Epithelial cell of esophagus (primary cell): ENCODE results near the gene AKAP9.
"Not testable (repeated sequence)": the region's sequence is repeated elsewhere in the genome, so short reads cannot be mapped to it uniquely, and the experiment has no call there.

ENCODE experiments used
- DNase-seq: peaks from one replicate; pipeline ENCODE4 v3.0.0; 2010; ENCODE audit warnings: low read depth
- H3K4me3 ChIP-seq: 2 replicates; pipeline ENCODE4 v1.5.1; 2011; ENCODE audit warnings: mild to moderate bottlenecking, low read length, control low read depth
- TF ChIP-seq, protein P1 (sequence below): IDR thresholded peaks from 2 replicates; pipeline ENCODE4 v1.5.1; 2011; ENCODE audit warnings: low read depth, mild to moderate bottlenecking, low read length, control low read depth, inconsistent platforms; ENCODE audit not compliant: insufficient read depth; ENCODE audit errors: missing control alignments

The AKAP9 gene

DNA sequence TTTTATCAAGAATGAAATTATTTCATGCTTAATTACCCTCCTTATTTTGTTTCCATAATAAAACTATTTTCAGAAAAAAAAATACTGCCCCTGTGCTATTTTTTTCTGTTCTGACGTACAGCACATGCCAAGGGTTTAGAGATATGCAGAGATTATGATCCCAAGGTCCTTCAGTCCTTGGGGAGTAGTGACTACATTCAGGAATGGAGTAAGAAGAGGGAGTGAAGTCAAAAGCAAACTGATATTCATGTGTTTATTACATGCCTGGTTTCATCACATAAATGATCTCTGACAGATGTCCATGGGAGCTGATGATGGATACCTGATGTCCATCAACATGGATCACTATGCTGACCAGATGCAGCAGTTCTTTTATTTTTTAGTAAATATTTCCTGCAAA is 17.2 kb downstream of the AKAP9 start:
- TF ChIP-seq, protein P1, sequence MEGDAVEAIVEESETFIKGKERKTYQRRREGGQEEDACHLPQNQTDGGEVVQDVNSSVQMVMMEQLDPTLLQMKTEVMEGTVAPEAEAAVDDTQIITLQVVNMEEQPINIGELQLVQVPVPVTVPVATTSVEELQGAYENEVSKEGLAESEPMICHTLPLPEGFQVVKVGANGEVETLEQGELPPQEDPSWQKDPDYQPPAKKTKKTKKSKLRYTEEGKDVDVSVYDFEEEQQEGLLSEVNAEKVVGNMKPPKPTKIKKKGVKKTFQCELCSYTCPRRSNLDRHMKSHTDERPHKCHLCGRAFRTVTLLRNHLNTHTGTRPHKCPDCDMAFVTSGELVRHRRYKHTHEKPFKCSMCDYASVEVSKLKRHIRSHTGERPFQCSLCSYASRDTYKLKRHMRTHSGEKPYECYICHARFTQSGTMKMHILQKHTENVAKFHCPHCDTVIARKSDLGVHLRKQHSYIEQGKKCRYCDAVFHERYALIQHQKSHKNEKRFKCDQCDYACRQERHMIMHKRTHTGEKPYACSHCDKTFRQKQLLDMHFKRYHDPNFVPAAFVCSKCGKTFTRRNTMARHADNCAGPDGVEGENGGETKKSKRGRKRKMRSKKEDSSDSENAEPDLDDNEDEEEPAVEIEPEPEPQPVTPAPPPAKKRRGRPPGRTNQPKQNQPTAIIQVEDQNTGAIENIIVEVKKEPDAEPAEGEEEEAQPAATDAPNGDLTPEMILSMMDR: no peak
- no peak overlapping the region for H3K4me3 ChIP-seq
- DNase-seq: no peak

DNA sequence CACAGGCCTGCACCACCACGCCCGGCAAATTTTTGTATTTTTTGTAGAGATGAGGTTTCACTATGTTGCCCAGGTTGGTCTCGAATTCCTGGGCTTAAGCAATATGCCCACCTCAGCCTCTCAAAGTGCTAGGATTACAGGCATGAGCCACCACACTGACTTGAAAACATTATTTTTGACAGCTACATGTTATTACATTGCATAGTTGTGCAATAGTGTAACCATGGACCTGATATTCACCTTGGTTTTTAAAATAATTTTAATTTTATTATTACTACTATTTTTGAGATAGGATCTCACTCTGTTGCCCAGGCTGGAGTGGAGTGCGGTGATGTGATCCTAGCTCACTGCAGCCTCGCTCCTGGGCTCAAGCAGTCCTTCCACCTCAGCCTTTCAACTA is 18.4 kb downstream of the AKAP9 start:
- TF ChIP-seq, protein P1: no peak
- H3K4me3 ChIP-seq: no peak overlapping the region
- DNase-seq: no peak

DNA sequence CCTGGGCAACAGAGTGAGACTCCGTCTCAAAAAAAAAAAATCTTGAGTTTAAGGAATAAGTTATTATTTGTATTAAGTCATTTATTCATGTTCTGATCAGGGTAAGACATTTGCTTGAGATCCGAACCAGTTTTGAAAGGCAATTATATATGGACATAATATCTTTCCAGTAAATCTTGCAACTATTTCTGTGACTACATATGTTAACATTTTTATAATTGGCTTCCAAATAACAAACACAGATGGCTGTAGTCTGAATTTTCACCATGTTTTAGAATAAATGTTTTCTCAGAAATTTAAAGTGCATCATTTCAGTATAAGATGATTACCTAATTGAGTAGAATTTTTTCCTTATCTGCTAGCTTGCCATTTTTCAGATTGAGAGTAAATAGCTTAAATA is 21.2 kb downstream of the AKAP9 start:
- no peak overlapping the region for H3K4me3 ChIP-seq
- no peak for DNase-seq
- TF ChIP-seq, protein P1: no peak

DNA sequence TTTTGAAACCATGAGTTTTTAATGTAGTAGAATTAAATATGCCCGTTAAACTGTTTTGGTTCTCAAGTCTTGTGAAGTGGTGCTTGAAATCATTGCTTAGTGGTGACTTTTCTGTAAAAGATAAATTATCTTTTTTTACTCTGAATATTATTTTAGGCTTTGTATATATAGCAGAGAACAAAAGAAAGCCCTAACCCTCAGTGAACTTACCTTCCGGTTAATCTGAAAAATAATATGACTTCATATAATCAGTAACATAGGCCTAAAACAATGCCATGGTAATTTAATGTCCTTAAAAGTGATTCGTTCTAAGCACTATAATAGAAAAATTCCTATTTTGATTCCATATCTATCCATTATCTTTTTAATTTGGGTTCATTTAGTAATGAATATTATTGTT is 21.8 kb downstream of the AKAP9 start:
- DNase-seq: no peak
- no peak overlapping the region for H3K4me3 ChIP-seq
- TF ChIP-seq, protein P1: no peak

DNA sequence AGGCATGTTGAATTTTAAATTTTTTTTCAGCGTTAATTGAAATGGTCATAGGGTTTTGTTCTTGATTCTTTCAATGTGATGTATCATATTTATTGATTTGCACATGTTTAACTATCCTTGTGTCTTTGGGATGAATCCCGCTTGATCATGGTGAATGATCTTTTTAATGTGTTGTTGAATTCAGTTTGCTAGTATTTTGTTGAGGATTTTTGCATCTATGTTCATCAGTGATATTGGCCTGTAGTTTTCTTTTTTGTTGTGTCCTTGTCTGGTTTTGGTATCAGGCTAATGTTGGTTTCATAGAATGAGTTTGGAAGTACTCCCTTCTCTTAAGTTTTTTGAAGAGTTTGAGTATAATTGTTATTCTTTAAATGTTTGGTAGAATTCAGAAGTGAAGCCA is 26.9 kb downstream of the AKAP9 start:
- DNase-seq, H3K4me3 ChIP-seq: not testable (repeated sequence)

DNA sequence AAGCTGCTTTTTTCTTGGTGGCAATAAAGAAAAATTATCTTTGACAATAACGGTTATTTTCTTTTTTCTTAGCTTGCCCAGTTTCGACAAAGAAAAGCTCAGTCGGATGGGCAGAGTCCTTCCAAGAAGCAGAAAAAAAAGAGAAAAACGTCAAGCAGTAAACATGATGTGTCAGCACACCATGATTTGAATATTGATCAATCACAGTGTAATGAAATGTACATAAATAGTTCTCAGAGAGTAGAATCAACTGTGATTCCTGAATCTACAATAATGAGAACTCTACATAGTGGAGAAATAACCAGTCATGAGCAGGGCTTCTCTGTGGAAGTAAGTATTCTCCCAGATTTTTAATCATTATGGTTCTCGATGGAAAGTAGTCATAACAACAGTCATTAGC is 33.0 kb downstream of the AKAP9 start:
- TF ChIP-seq, protein P1: no peak
- H3K4me3 ChIP-seq: no peak overlapping the region
- DNase-seq: no peak

DNA sequence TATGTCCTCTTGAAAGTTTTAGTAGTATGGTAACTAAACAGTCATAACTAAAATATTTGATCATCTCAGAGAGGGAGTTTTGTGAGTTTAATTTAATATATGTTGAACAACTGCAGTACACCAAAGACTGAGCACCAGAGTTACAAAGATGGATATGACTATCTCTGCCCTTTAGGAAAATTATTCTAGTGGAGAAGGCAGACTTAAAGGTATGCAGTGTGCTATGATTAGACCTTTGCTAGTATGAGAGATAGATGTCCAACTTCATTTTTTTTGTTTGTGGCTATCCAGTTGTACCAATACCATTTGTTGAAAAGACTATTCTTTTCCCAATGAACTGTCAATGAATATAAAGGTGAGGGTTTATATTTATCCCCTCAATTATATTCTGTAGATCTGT is 33.4 kb downstream of the AKAP9 start:
- DNase-seq: no peak

More for the DNA sequence above, 33.4 kb downstream of the AKAP9 start:
- no peak overlapping the region for H3K4me3 ChIP-seq
- TF ChIP-seq, protein P1: no peak
